ENCODE results near the gene SNN. TPM values are rescaled to one million over a fixed set of nuclear protein-coding genes. Genes with fewer than 3 reads are reported as not detected.

The SNN gene
- total and polyA plus RNA-seq, 2 experiments from 2014 or later: 16.7 to 18.8 TPM

- 88% methylated on average over 18 of the region's 18 CpGs for WGBS (ENCODE audit: low lambda C conversion rate, missing lambda C conversion rate)
- no peak for TF ChIP-seq EZH2phosphoT487 (IDR thresholded peaks at IDR 0.05; ENCODE audit: low read depth, severe bottlenecking, unreplicated experiment)
- TF ChIP-seq EZH2 (IDR thresholded peaks at IDR 0.05; ENCODE audit: borderline replicate concordance): no peak
- no peak for TF ChIP-seq CTCF (IDR thresholded peaks at IDR 0.05; ENCODE audit: poor library complexity)
- H2AFZ ChIP-seq: no peak overlapping the region
- no peaks in the 10 kb centered on the region for H3K9me3 ChIP-seq (ENCODE audit: low read depth)
- no peak overlapping the region for H3K4me3 ChIP-seq
- no peaks in the 10 kb centered on the region for H3K79me2 ChIP-seq
- H3K36me3 ChIP-seq (replicated peaks; ENCODE audit: insufficient read depth, low read depth): no peaks in the 10 kb centered on the region
- H3K4me1 ChIP-seq (ENCODE audit: insufficient read depth): no peaks in the 10 kb centered on the region
- no peaks in the 10 kb centered on the region for H3K9me2 ChIP-seq (replicated peaks; ENCODE audit: insufficient read depth)
- no peak overlapping the region for H3K27ac ChIP-seq
- H3K4me2 ChIP-seq: no peak overlapping the region
- no peaks in the 10 kb centered on the region for H3K27me3 ChIP-seq
- no peaks in the 10 kb centered on the region for H4K20me1 ChIP-seq (ENCODE audit: insufficient read depth, poor library complexity, severe bottlenecking)
- DNase-seq (ENCODE audit: low spot score): no peak
Observed at GRCh38 chr16:11650641-11651591, 17.3 kb upstream of the SNN start.

- no peaks in the 10 kb centered on the region for H3K9me2 ChIP-seq (replicated peaks; ENCODE audit: insufficient read depth)
- H3K27me3 ChIP-seq: no peaks in the 10 kb centered on the region
- no peak overlapping the region for H3K4me2 ChIP-seq
- no peak for TF ChIP-seq CTCF (IDR thresholded peaks at IDR 0.05; ENCODE audit: poor library complexity)
- TF ChIP-seq EZH2phosphoT487 (IDR thresholded peaks at IDR 0.05; ENCODE audit: low read depth, severe bottlenecking, unreplicated experiment): no peak
- no peak overlapping the region for H3K27ac ChIP-seq
- no peaks in the 10 kb centered on the region for H3K36me3 ChIP-seq (replicated peaks; ENCODE audit: insufficient read depth, low read depth)
- no peaks in the 10 kb centered on the region for H3K4me1 ChIP-seq (ENCODE audit: insufficient read depth)
- H3K9me3 ChIP-seq (ENCODE audit: low read depth): no peaks in the 10 kb centered on the region
- H3K79me2 ChIP-seq: no peaks in the 10 kb centered on the region
- no peak overlapping the region for H2AFZ ChIP-seq
- WGBS (ENCODE audit: low lambda C conversion rate, missing lambda C conversion rate): 90% methylated on average over 8 of the region's 8 CpGs
- DNase-seq (ENCODE audit: low spot score): no peak
- no peaks in the 10 kb centered on the region for H4K20me1 ChIP-seq (ENCODE audit: insufficient read depth, poor library complexity, severe bottlenecking)
- H3K4me3 ChIP-seq: no peak overlapping the region
Observed at GRCh38 chr16:11651796-11652195, 16.5 kb upstream of the SNN start.

GRCh38 chr16:11655655-11656054, 12.6 kb upstream of the SNN start:
- H2AFZ ChIP-seq: no peak overlapping the region
- H4K20me1 ChIP-seq (ENCODE audit: insufficient read depth, poor library complexity, severe bottlenecking): no peaks in the 10 kb centered on the region
- TF ChIP-seq CTCF (IDR thresholded peaks at IDR 0.05; ENCODE audit: poor library complexity): no peak
- no peak for TF ChIP-seq EZH2 (IDR thresholded peaks at IDR 0.05; ENCODE audit: borderline replicate concordance)
- no peak for TF ChIP-seq EZH2phosphoT487 (IDR thresholded peaks at IDR 0.05; ENCODE audit: low read depth, severe bottlenecking, unreplicated experiment)
- DNase-seq (ENCODE audit: low spot score): no peak
- no peaks in the 10 kb centered on the region for H3K9me2 ChIP-seq (replicated peaks; ENCODE audit: insufficient read depth)
- H3K4me1 ChIP-seq (ENCODE audit: insufficient read depth): no peaks in the 10 kb centered on the region
- no peaks in the 10 kb centered on the region for H3K27me3 ChIP-seq
- WGBS (ENCODE audit: low lambda C conversion rate, missing lambda C conversion rate): 97% methylated on average over 7 of the region's 7 CpGs
- no peaks in the 10 kb centered on the region for H3K79me2 ChIP-seq
- H3K4me2 ChIP-seq: no peak overlapping the region
- H3K36me3 ChIP-seq (replicated peaks; ENCODE audit: insufficient read depth, low read depth): no peaks in the 10 kb centered on the region
- H3K9me3 ChIP-seq (ENCODE audit: low read depth): no peaks in the 10 kb centered on the region
- H3K4me3 ChIP-seq: no peak overlapping the region
- H3K27ac ChIP-seq: no peak overlapping the region
